ENCODE results near the gene MAMDC4.

The MAMDC4 gene

GRCh38 chr9:136886610-136887597, 34.8 kb downstream of the MAMDC4 start:
- DNase-seq (ENCODE audit: low read depth in 1 of 2, low spot score in 1 of 2) = peak in 1 of 2 donors; percentile 13

- DNase-seq (ENCODE audit: low read depth in 1 of 2, low spot score in 1 of 2) = no peak
Observed at GRCh38 chr9:136888454-136888853, 36.3 kb downstream of the MAMDC4 start.

GRCh38 chr9:136889858-136890257, 37.7 kb downstream of the MAMDC4 start:
- DNase-seq (ENCODE audit: low read depth in 1 of 2, low spot score in 1 of 2) = no peak

GRCh38 chr9:136890661-136891060, 38.5 kb downstream of the MAMDC4 start:
- DNase-seq (ENCODE audit: low read depth in 1 of 2, low spot score in 1 of 2) = no peak

GRCh38 chr9:136896027-136896426, 43.9 kb downstream of the MAMDC4 start:
- no peak for DNase-seq (ENCODE audit: low read depth in 1 of 2, low spot score in 1 of 2)

GRCh38 chr9:136898483-136899100, 46.4 kb downstream of the MAMDC4 start:
- no peak for DNase-seq (ENCODE audit: low read depth in 1 of 2, low spot score in 1 of 2)

- DNase-seq (ENCODE audit: low read depth in 1 of 2, low spot score in 1 of 2) = no peak
Observed at GRCh38 chr9:136899196-136899595, 47.0 kb downstream of the MAMDC4 start.

GRCh38 chr9:136900556-136900955, 48.4 kb downstream of the MAMDC4 start:
- DNase-seq (ENCODE audit: low read depth in 1 of 2, low spot score in 1 of 2) = no peak

GRCh38 chr9:136900988-136901515, 48.9 kb downstream of the MAMDC4 start:
- DNase-seq (ENCODE audit: low read depth in 1 of 2, low spot score in 1 of 2) = no peak

- peak; percentile 57 to 74 for DNase-seq (ENCODE audit: low read depth in 1 of 2, low spot score in 1 of 2)
Observed at GRCh38 chr9:136901516-136902258, 49.5 kb downstream of the MAMDC4 start.

- DNase-seq (ENCODE audit: low read depth in 1 of 2, low spot score in 1 of 2) = peak; percentile 70 to 89
Observed at GRCh38 chr9:136902259-136902821, 50.2 kb downstream of the MAMDC4 start.

GRCh38 chr9:136903041-136903554, 51.0 kb downstream of the MAMDC4 start:
- no peak for DNase-seq (ENCODE audit: low read depth in 1 of 2, low spot score in 1 of 2)

- DNase-seq (ENCODE audit: low read depth in 1 of 2, low spot score in 1 of 2) = no peak
Observed at GRCh38 chr9:136906266-136906665, 54.1 kb downstream of the MAMDC4 start.

GRCh38 chr9:136907011-136907914, 55.1 kb downstream of the MAMDC4 start:
- DNase-seq (ENCODE audit: low read depth in 1 of 2, low spot score in 1 of 2) = no peak
